ENCODE measurements around the gene PRTFDC1.

DNA sequence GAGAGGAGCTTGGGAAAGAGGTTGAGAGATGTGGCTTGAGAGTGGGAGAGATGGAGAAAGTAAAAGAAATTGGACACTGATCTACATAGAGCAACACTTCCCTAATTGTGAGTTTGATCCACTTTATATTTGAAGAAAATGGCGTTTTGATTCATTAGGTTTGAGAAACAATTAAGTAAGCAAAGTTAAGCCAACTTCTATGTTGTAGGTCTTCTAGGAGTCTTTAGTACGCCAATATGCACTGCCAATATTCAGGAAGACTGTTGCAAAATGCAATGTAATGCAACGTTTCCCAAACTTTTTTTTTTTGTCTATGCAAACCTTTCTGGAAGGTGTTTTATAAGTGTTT is 7.0 kb upstream of the PRTFDC1 start:
- TF ChIP-seq, protein P1, sequence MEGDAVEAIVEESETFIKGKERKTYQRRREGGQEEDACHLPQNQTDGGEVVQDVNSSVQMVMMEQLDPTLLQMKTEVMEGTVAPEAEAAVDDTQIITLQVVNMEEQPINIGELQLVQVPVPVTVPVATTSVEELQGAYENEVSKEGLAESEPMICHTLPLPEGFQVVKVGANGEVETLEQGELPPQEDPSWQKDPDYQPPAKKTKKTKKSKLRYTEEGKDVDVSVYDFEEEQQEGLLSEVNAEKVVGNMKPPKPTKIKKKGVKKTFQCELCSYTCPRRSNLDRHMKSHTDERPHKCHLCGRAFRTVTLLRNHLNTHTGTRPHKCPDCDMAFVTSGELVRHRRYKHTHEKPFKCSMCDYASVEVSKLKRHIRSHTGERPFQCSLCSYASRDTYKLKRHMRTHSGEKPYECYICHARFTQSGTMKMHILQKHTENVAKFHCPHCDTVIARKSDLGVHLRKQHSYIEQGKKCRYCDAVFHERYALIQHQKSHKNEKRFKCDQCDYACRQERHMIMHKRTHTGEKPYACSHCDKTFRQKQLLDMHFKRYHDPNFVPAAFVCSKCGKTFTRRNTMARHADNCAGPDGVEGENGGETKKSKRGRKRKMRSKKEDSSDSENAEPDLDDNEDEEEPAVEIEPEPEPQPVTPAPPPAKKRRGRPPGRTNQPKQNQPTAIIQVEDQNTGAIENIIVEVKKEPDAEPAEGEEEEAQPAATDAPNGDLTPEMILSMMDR (optimal IDR thresholded peaks at IDR 0.05 in 1 of 3, IDR thresholded peaks at IDR 0.05 in 1 of 3, conservative IDR thresholded peaks at IDR 0.05 in 1 of 3; ENCODE audit: extremely low read depth in 1 of 3, insufficient read depth in 2 of 3, low read length in 3 of 3) = no peak
- TF ChIP-seq EZH2 (IDR thresholded peaks at IDR 0.05; ENCODE audit: low read length) = no peak
